ENCODE measurements around the gene ERC2.

DNA sequence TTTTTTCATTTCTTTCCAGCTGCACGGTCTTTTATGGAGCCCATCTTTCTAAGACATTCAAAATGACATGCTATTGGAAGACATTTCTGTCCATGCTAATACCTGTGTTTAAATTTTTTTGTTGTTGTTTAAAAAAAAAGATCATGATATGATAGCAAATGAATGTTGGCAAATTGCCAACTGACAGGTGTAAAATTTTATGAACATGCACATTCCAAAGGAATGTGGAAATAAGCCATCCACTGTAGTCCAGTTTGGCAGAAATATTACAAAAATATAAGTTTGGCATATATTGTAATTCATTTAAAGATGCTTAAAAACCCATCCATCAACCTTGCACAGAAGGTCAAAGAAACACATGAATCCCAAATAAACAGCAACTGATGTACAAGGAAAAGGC is 905.6 kb downstream of the ERC2 start:
- TF ChIP-seq, protein P1, sequence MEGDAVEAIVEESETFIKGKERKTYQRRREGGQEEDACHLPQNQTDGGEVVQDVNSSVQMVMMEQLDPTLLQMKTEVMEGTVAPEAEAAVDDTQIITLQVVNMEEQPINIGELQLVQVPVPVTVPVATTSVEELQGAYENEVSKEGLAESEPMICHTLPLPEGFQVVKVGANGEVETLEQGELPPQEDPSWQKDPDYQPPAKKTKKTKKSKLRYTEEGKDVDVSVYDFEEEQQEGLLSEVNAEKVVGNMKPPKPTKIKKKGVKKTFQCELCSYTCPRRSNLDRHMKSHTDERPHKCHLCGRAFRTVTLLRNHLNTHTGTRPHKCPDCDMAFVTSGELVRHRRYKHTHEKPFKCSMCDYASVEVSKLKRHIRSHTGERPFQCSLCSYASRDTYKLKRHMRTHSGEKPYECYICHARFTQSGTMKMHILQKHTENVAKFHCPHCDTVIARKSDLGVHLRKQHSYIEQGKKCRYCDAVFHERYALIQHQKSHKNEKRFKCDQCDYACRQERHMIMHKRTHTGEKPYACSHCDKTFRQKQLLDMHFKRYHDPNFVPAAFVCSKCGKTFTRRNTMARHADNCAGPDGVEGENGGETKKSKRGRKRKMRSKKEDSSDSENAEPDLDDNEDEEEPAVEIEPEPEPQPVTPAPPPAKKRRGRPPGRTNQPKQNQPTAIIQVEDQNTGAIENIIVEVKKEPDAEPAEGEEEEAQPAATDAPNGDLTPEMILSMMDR (conservative IDR thresholded peaks at IDR 0.05 in 1 of 2, IDR thresholded peaks at IDR 0.05 in 1 of 2; ENCODE audit: low read depth in 1 of 2, low read length in 2 of 2), result no peak
- no peak for TF ChIP-seq EZH2 (IDR thresholded peaks at IDR 0.05; ENCODE audit: low read length, missing control alignments)

Measured in fibroblast of lung (primary cell).